ENCODE data around the gene MRPS16. TPM values are rescaled to one million over a fixed set of nuclear protein-coding genes. Genes with fewer than 3 reads are reported as not detected.

MRPS16 gene
- total RNA-seq, 1 donor from 2014 or later, result 81.6 TPM

GRCh38 chr10:73232887-73233286 lies 19.6 kb downstream of the MRPS16 start:
- no peak for DNase-seq (ENCODE audit: low read depth)
- no peaks in the 10 kb centered on the region for H3K27me3 ChIP-seq (ENCODE audit: control insufficient read depth, insufficient read depth, low read length)
- FAIRE-seq, result no peak
- peaks cover 7% of the 10 kb centered on the region for H3K36me3 ChIP-seq (ENCODE audit: control insufficient read depth, insufficient read depth, low read length)
- H3K4me3 ChIP-seq (ENCODE audit: low read depth, low read length), result no peak overlapping the region
- peak; percentile 18 for TF ChIP-seq CTCF (IDR thresholded peaks at IDR 0.05; ENCODE audit: insufficient read depth, low read length, severe bottlenecking)

- TF ChIP-seq CTCF (IDR thresholded peaks at IDR 0.05; ENCODE audit: insufficient read depth, low read length, severe bottlenecking), result no peak
- no peak overlapping the region for H3K4me3 ChIP-seq (ENCODE audit: low read depth, low read length)
- no peak for DNase-seq (ENCODE audit: low read depth)
- H3K27me3 ChIP-seq (ENCODE audit: control insufficient read depth, insufficient read depth, low read length), result no peaks in the 10 kb centered on the region
- no peak for FAIRE-seq
- peaks cover 3% of the 10 kb centered on the region for H3K36me3 ChIP-seq (ENCODE audit: control insufficient read depth, insufficient read depth, low read length)
These were observed 22.9 kb downstream of the MRPS16 start for GRCh38 chr10:73229567-73229966.

GRCh38 chr10:73228247-73228646 lies 24.2 kb downstream of the MRPS16 start:
- no peak overlapping the region for H3K4me3 ChIP-seq (ENCODE audit: low read depth, low read length)
- DNase-seq (ENCODE audit: low read depth), result no peak
- FAIRE-seq, result no peak
- H3K27me3 ChIP-seq (ENCODE audit: control insufficient read depth, insufficient read depth, low read length), result no peaks in the 10 kb centered on the region
- no peak for TF ChIP-seq CTCF (IDR thresholded peaks at IDR 0.05; ENCODE audit: insufficient read depth, low read length, severe bottlenecking)
- peaks cover 3% of the 10 kb centered on the region for H3K36me3 ChIP-seq (ENCODE audit: control insufficient read depth, insufficient read depth, low read length)

GRCh38 chr10:73226663-73227062 lies 25.8 kb downstream of the MRPS16 start:
- peaks cover 1% of the 10 kb centered on the region for H3K36me3 ChIP-seq (ENCODE audit: control insufficient read depth, insufficient read depth, low read length)
- no peak for DNase-seq (ENCODE audit: low read depth)
- H3K27me3 ChIP-seq (ENCODE audit: control insufficient read depth, insufficient read depth, low read length), result no peaks in the 10 kb centered on the region
- no peak for FAIRE-seq
- no peak for TF ChIP-seq CTCF (IDR thresholded peaks at IDR 0.05; ENCODE audit: insufficient read depth, low read length, severe bottlenecking)
- H3K4me3 ChIP-seq (ENCODE audit: low read depth, low read length), result no peak overlapping the region

- peak; percentile 62 for DNase-seq (ENCODE audit: low read depth)
- H3K36me3 ChIP-seq (ENCODE audit: control insufficient read depth, insufficient read depth, low read length), result no peaks in the 10 kb centered on the region
- no peaks in the 10 kb centered on the region for H3K27me3 ChIP-seq (ENCODE audit: control insufficient read depth, insufficient read depth, low read length)
- FAIRE-seq, result no peak
- no peak for TF ChIP-seq CTCF (IDR thresholded peaks at IDR 0.05; ENCODE audit: insufficient read depth, low read length, severe bottlenecking)
- H3K4me3 ChIP-seq (ENCODE audit: low read depth, low read length), result no peak overlapping the region
These were observed 26.9 kb downstream of the MRPS16 start for GRCh38 chr10:73225518-73225917.

- H3K4me3 ChIP-seq (ENCODE audit: low read depth, low read length), result no peak overlapping the region
- no peak for FAIRE-seq
- DNase-seq (ENCODE audit: low read depth), result no peak
- H3K36me3 ChIP-seq (ENCODE audit: control insufficient read depth, insufficient read depth, low read length), result peaks cover 2% of the 10 kb centered on the region
- no peak for TF ChIP-seq CTCF (IDR thresholded peaks at IDR 0.05; ENCODE audit: insufficient read depth, low read length, severe bottlenecking)
- no peaks in the 10 kb centered on the region for H3K27me3 ChIP-seq (ENCODE audit: control insufficient read depth, insufficient read depth, low read length)
These were observed 31.5 kb downstream of the MRPS16 start for GRCh38 chr10:73220989-73221388.
